Caco-2 (cell line): Measurements from ENCODE around the gene STMP1. TPM values are rescaled to one million over a fixed set of nuclear protein-coding genes. Genes with fewer than 3 reads are reported as not detected.
A peak's percentile ranks its signal among the peaks of the same experiment; 100 is the strongest.

Source experiments
- BruUV-seq: library from RNA; stranded (reverse); fragments of 400-500 nt; replicated peaks from 2 replicates; lab custom pipeline; 2021; lab: Mats Ljungman, UMichigan
- CTCF ChIA-PET: fragments of 300-600 bp; sonication (Branson Sonifier 250); formaldehyde crosslinking; loops from one replicate; lab custom pipeline; 2022; ENCODE audit warnings: antibody characterized with exemption; lab: Charles Lee
- POLR2A ChIA-PET: fragments of 300-600 bp; sonication (Branson Sonifier 250); formaldehyde crosslinking; loops from one replicate; lab custom pipeline; 2022; ENCODE audit warnings: antibody characterized with exemption; lab: Charles Lee
- DNase-seq, 2 experiments: peaks; one replicate each; pipeline versions ENCODE4 v3.0.0 to v3.0.0-alpha.2; 2020 to 2022
- H3K27me3 ChIP-seq: replicated peaks from 2 replicates; pipeline ENCODE4 v1.6.0; 2011; ENCODE audit warnings: low read length; ENCODE audit not compliant: control insufficient read depth, insufficient read depth
- H3K36me3 ChIP-seq: 2 replicates; pipeline ENCODE4 v1.5.1; 2011; ENCODE audit warnings: low read length; ENCODE audit not compliant: control insufficient read depth, insufficient read depth
- H3K4me1 ChIP-seq: fragments of 250-450 bp; sonication (Bioruptor Pico); 2 replicates; pipeline ENCODE4 v1.5.1; 2020; ENCODE audit warnings: mild to moderate bottlenecking
- H3K4me3 ChIP-seq: 2 replicates; pipeline ENCODE4 v1.5.1; 2011; ENCODE audit warnings: low read depth, mild to moderate bottlenecking, control low read depth, low read length
- H3K9me3 ChIP-seq: fragments of 250-450 bp; sonication (Bioruptor Pico); 2 replicates; pipeline ENCODE4 v1.5.1; 2020; ENCODE audit warnings: mild to moderate bottlenecking, moderate library complexity
- H3K27ac Mint-ChIP-seq: one replicate; pipeline ENCODE4 v1.8.0; 2022; ENCODE audit warnings: mixed read lengths; ENCODE audit not compliant: unreplicated experiment
- H3K27me3 Mint-ChIP-seq: one replicate; pipeline ENCODE4 v1.8.0; 2022; ENCODE audit warnings: mixed read lengths; ENCODE audit not compliant: insufficient read depth, unreplicated experiment
- H3K36me3 Mint-ChIP-seq: one replicate; pipeline ENCODE4 v1.8.0; 2022; ENCODE audit warnings: mild to moderate bottlenecking, mixed read lengths; ENCODE audit not compliant: insufficient read depth, unreplicated experiment
- H3K4me1 Mint-ChIP-seq: one replicate; pipeline ENCODE4 v1.8.0; 2022; ENCODE audit warnings: low read depth, mixed read lengths; ENCODE audit not compliant: unreplicated experiment
- H3K4me3 Mint-ChIP-seq: one replicate; pipeline ENCODE4 v1.8.0; 2022; ENCODE audit warnings: mild to moderate bottlenecking, moderate library complexity, mixed read lengths; ENCODE audit not compliant: unreplicated experiment
- H3K9me3 Mint-ChIP-seq: one replicate; pipeline ENCODE4 v1.8.0; 2022; ENCODE audit warnings: mixed read lengths; ENCODE audit not compliant: unreplicated experiment
- intact Hi-C: fragments of 100-400 bp; cut with micrococcal nuclease; formaldehyde crosslinking; loops from one replicate; pipeline ENCODE4 v1.10.0; 2022; ENCODE audit not compliant: unreplicated experiment
- total RNA-seq: library from RNA; stranded (reverse); gene quantifications from 2 replicates; pipeline ENCODE4 v1.2.3, GENCODE V29; 2022
- TF ChIP-seq, protein P1 (sequence below), 2 experiments: fragments of 200-600 bp in 1 of 2; IDR thresholded peaks; 1 replicate in 1 of 2; 2 replicates in 1 of 2; pipeline versions ENCODE4 v1.5.1 to v1.8.0; 2011 to 2022; ENCODE audit warnings: antibody characterized with exemption in 1 of 2, control low read depth in 1 of 2, inconsistent platforms in 1 of 2, low read depth in 1 of 2, low read length in 1 of 2, mild to moderate bottlenecking in 1 of 2, moderate library complexity in 1 of 2; ENCODE audit not compliant: insufficient read depth in 1 of 2, severe bottlenecking in 1 of 2, unreplicated experiment in 1 of 2

Gene STMP1
- total RNA-seq, 1 experiment from 2014 or later: 21.5 TPM

GRCh38 chr7:135658564-135658963 is 3.8 kb upstream of the STMP1 start:
- DNase-seq: no peak
- H3K4me3 Mint-ChIP-seq: no peak overlapping the region
- no peaks in the 10 kb centered on the region for H3K36me3 ChIP-seq
- peaks cover 11% of the 10 kb centered on the region for H3K4me1 ChIP-seq
- ChIA-PET CTCF (no interaction called here), POLR2A (no interaction called here)
- peaks cover 8% of the 10 kb centered on the region for H3K4me1 Mint-ChIP-seq
- H3K36me3 Mint-ChIP-seq: no peaks in the 10 kb centered on the region
- H3K4me3 ChIP-seq: no peak overlapping the region
- no peaks in the 10 kb centered on the region for H3K27me3 Mint-ChIP-seq
- intact Hi-C loops: no loop called here
- TF ChIP-seq, protein P1, sequence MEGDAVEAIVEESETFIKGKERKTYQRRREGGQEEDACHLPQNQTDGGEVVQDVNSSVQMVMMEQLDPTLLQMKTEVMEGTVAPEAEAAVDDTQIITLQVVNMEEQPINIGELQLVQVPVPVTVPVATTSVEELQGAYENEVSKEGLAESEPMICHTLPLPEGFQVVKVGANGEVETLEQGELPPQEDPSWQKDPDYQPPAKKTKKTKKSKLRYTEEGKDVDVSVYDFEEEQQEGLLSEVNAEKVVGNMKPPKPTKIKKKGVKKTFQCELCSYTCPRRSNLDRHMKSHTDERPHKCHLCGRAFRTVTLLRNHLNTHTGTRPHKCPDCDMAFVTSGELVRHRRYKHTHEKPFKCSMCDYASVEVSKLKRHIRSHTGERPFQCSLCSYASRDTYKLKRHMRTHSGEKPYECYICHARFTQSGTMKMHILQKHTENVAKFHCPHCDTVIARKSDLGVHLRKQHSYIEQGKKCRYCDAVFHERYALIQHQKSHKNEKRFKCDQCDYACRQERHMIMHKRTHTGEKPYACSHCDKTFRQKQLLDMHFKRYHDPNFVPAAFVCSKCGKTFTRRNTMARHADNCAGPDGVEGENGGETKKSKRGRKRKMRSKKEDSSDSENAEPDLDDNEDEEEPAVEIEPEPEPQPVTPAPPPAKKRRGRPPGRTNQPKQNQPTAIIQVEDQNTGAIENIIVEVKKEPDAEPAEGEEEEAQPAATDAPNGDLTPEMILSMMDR (IDR thresholded peaks at IDR 0.05; ENCODE audit: insufficient read depth in 1 of 2, low read depth in 1 of 2, low read length in 1 of 2, severe bottlenecking in 1 of 2, unreplicated experiment in 1 of 2): no peak
- BruUV-seq: no TSS peak
- no peaks in the 10 kb centered on the region for H3K27me3 ChIP-seq
- H3K27ac Mint-ChIP-seq: no peak overlapping the region
- no peaks in the 10 kb centered on the region for H3K9me3 ChIP-seq
- no peaks in the 10 kb centered on the region for H3K9me3 Mint-ChIP-seq

GRCh38 chr7:135659159-135659846 is 3.0 kb upstream of the STMP1 start:
- TF ChIP-seq, protein P1 (IDR thresholded peaks at IDR 0.05; ENCODE audit: insufficient read depth in 1 of 2, low read depth in 1 of 2, low read length in 1 of 2, severe bottlenecking in 1 of 2, unreplicated experiment in 1 of 2): no peak
- Histone ChIP-seq H3K9me3 (no peaks in the 10 kb centered on the region), H3K36me3 (no peaks in the 10 kb centered on the region), H3K4me1 (peaks cover 11% of the 10 kb centered on the region), H3K27me3 (no peaks in the 10 kb centered on the region), H3K4me3 (no peak overlapping the region)
- Mint-ChIP-seq H3K27me3 (no peaks in the 10 kb centered on the region), H3K4me1 (peaks cover 8% of the 10 kb centered on the region), H3K4me3 (no peak overlapping the region), H3K27ac (no peak overlapping the region), H3K9me3 (no peaks in the 10 kb centered on the region), H3K36me3 (no peaks in the 10 kb centered on the region)
- ChIA-PET CTCF (no interaction called here), POLR2A (no interaction called here)
- no TSS peak for BruUV-seq
- intact Hi-C loops: no loop called here
- no peak for DNase-seq

DNA sequence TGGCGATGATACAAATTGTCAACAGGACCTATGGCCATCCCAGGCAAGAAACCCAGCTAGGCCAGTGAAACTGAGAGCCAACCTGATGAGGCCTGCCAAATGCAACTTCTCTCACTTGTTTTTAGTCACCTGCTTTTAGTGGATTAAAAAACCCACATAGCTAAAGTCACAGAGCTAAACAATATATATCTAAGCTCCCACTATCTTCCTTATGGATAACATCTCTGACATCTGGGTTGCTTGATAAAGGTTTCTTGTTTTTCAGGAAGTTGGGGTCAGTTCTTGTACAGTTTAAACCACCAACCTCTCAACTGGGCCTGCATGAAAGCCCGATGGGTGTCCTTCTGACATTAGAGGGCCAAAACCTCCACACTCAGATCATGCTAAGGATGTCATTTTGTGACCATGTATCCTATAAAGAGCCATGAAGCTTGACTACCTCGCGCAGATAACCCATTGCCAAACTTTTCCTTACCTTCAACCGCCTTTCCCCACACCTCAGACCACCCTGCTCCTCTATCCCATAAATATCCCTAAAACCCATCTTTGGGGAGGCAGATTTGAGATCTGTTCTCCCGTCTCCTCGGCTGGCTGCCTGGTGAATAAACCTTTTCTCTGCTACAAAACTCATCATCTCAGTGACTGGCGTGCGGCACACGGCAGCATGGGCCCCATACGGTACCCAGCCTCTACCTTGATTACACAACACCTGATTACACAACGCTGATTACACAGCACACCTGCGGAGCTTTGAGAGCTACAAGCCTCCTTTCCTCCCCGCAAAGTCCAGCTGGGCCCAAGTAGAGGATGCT is 797 bp upstream of the STMP1 start:
- TF ChIP-seq, protein P1 (IDR thresholded peaks at IDR 0.05; ENCODE audit: insufficient read depth in 1 of 2, low read depth in 1 of 2, low read length in 1 of 2, severe bottlenecking in 1 of 2, unreplicated experiment in 1 of 2): no peak
- BruUV-seq: TSS peak; percentile 87
- Histone ChIP-seq H3K4me1 (peaks cover 11% of the 10 kb centered on the region), H3K4me3 (peak overlapping the region; percentile 100), H3K27me3 (no peaks in the 10 kb centered on the region), H3K9me3 (no peaks in the 10 kb centered on the region), H3K36me3 (no peaks in the 10 kb centered on the region)
- intact Hi-C loops: loop anchor here (5.0 kb wide), 2 partner anchors 149 to 341 kb away; partner anchors contain the start of gene CNOT4
- H3K27me3 Mint-ChIP-seq: no peaks in the 10 kb centered on the region
- peak overlapping the region; percentile 87 for H3K27ac Mint-ChIP-seq
- no peaks in the 10 kb centered on the region for H3K36me3 Mint-ChIP-seq
- peak overlapping the region; percentile 85 for H3K4me3 Mint-ChIP-seq
- H3K4me1 Mint-ChIP-seq: peaks cover 8% of the 10 kb centered on the region
- ChIA-PET CTCF (interaction anchor here (1.1 to 1.7 kb wide), 2 partner anchors 9 to 11 kb away, joined by 7 to 9 read pairs; no protein-coding TSS in a partner anchor), POLR2A (interaction anchor here (1.0 kb wide), 1 partner anchor 11 kb away, joined by 3 read pairs; no protein-coding TSS in a partner anchor)
- no peaks in the 10 kb centered on the region for H3K9me3 Mint-ChIP-seq
- DNase-seq: peak in 1 of 2 experiments; percentile 44
